ENCODE results near the gene OS9.
"Not testable (repeated sequence)": the region's sequence is repeated elsewhere in the genome, so short reads cannot be mapped to it uniquely, and the experiment has no call there.

OS9 gene

GRCh38 chr12:57713209-57713608 lies 19.3 kb downstream of the OS9 start:
- FAIRE-seq (no peak), DNase-seq (ENCODE audit: insufficient read length, low spot score) (no peak)
- TF ChIP-seq POLR2A (IDR thresholded peaks at IDR 0.05; ENCODE audit: low read depth, low read length), result no peak

GRCh38 chr12:57715036-57715748 lies 21.3 kb downstream of the OS9 start:
- DNase-seq (ENCODE audit: insufficient read length, low spot score); FAIRE-seq: not testable (repeated sequence)

- DNase-seq (ENCODE audit: insufficient read length, low spot score) (no peak), FAIRE-seq (no peak)
- no peak for TF ChIP-seq POLR2A (IDR thresholded peaks at IDR 0.05; ENCODE audit: low read depth, low read length)
These were observed 21.9 kb downstream of the OS9 start for GRCh38 chr12:57715786-57716185.

- no peak for TF ChIP-seq POLR2A (IDR thresholded peaks at IDR 0.05; ENCODE audit: low read depth, low read length)
- DNase-seq (ENCODE audit: insufficient read length, low spot score) (no peak), FAIRE-seq (no peak)
These were observed 22.4 kb downstream of the OS9 start for GRCh38 chr12:57716305-57716704.

- TF ChIP-seq POLR2A (IDR thresholded peaks at IDR 0.05; ENCODE audit: low read depth, low read length), result no peak
- DNase-seq (ENCODE audit: insufficient read length, low spot score), result no peak
- no peak for FAIRE-seq
These were observed 23.2 kb downstream of the OS9 start for GRCh38 chr12:57717131-57717530.

- TF ChIP-seq POLR2A (IDR thresholded peaks at IDR 0.05; ENCODE audit: low read depth, low read length), result no peak
- no peak for DNase-seq (ENCODE audit: insufficient read length, low spot score)
- no peak for FAIRE-seq
These were observed 24.1 kb downstream of the OS9 start for GRCh38 chr12:57717846-57718640.

- no peak for FAIRE-seq
- no peak for DNase-seq (ENCODE audit: insufficient read length, low spot score)
These were observed 25.0 kb downstream of the OS9 start for GRCh38 chr12:57718641-57719528.

GRCh38 chr12:57719777-57720605 lies 26.1 kb downstream of the OS9 start:
- DNase-seq (ENCODE audit: insufficient read length, low spot score), result no peak
- TF ChIP-seq POLR2A (IDR thresholded peaks at IDR 0.05; ENCODE audit: low read depth, low read length), result no peak
- FAIRE-seq, result no peak

More at GRCh38 chr12:57718641-57719528, 25.0 kb downstream of the OS9 start:
- TF ChIP-seq POLR2A (IDR thresholded peaks at IDR 0.05; ENCODE audit: low read depth, low read length), result no peak

GRCh38 chr12:57720606-57721595 lies 27.0 kb downstream of the OS9 start:
- DNase-seq (ENCODE audit: insufficient read length, low spot score), result no peak
- TF ChIP-seq POLR2A (IDR thresholded peaks at IDR 0.05; ENCODE audit: low read depth, low read length), result no peak
- no peak for FAIRE-seq

GRCh38 chr12:57721846-57722608 lies 28.1 kb downstream of the OS9 start:
- not testable (repeated sequence) for DNase-seq (ENCODE audit: insufficient read length, low spot score); FAIRE-seq

GRCh38 chr12:57722716-57723629 lies 29.0 kb downstream of the OS9 start:
- TF ChIP-seq POLR2A (IDR thresholded peaks at IDR 0.05; ENCODE audit: low read depth, low read length), result no peak
- FAIRE-seq (no peak), DNase-seq (ENCODE audit: insufficient read length, low spot score) (no peak)
